ENCODE results near the gene TNFRSF1A. TPM values are rescaled to one million over a fixed set of nuclear protein-coding genes. Genes with fewer than 3 reads are reported as not detected.

TNFRSF1A gene
- total RNA-seq, 1 experiment from 2014 or later: 44.1 TPM

- no peak for TF ChIP-seq ZNF425 (CRISPR knock-in tag; conservative IDR thresholded peaks at IDR 0.05)
- TF ChIP-seq E2F1 (CRISPR knock-in tag; IDR thresholded peaks at IDR 0.05): no peak
- peak; percentile 64; the same call in 1 of the 2 replicates for TF ChIP-seq ARID4B (CRISPR knock-in tag; IDR thresholded peaks at IDR 0.05; ENCODE audit: borderline replicate concordance)
- TF ChIP-seq CTCF (IDR thresholded peaks at IDR 0.05): no peak
- TF ChIP-seq TEAD1 (CRISPR knock-in tag; IDR thresholded peaks at IDR 0.05): 0 out of 2 replicates have a peak, but pooled peaks have one; percentile 29
Measured at GRCh38 chr12:6374028-6374785, 32.3 kb upstream of the TNFRSF1A start (continued).

- DNase-seq (ENCODE audit: low spot score): no peak
Measured at GRCh38 chr12:6373022-6373787, 31.3 kb upstream of the TNFRSF1A start.

More at GRCh38 chr12:6373022-6373787, 31.3 kb upstream of the TNFRSF1A start:
- Mint-ChIP-seq H3K9me3 (no peaks in the 10 kb centered on the region), H3K36me3 (peaks cover 5% of the 10 kb centered on the region), H3K4me3 (peak overlapping the region; percentile 91), H3K27me3 (ENCODE audit: low read depth) (no peaks in the 10 kb centered on the region), H3K27ac (peak overlapping the region; percentile 95), H3K4me1 (peaks cover 86% of the 10 kb centered on the region)
- TF ChIP-seq NR2C2 (CRISPR knock-in tag; IDR thresholded peaks at IDR 0.05) (no peak), ZNF121 (CRISPR knock-in tag; IDR thresholded peaks at IDR 0.05) (no peak), GRHL2 (CRISPR knock-in tag; IDR thresholded peaks at IDR 0.05; ENCODE audit: insufficient replicate concordance, severe bottlenecking) (no peak), E2F4 (CRISPR knock-in tag; IDR thresholded peaks at IDR 0.05; ENCODE audit: borderline replicate concordance, low read depth) (no peak), NR3C1 (CRISPR knock-in tag; conservative IDR thresholded peaks at IDR 0.05; ENCODE audit: low read depth) (no peak), ATF1 (CRISPR knock-in tag; IDR thresholded peaks at IDR 0.05) (no peak), ELF4 (CRISPR knock-in tag; IDR thresholded peaks at IDR 0.05; ENCODE audit: low read depth) (no peak), ERG (CRISPR knock-in tag; IDR thresholded peaks at IDR 0.05) (no peak), ATF3 (CRISPR knock-in tag; conservative IDR thresholded peaks at IDR 0.05) (no peak), E2F1 (CRISPR knock-in tag; IDR thresholded peaks at IDR 0.05) (no peak), EMX1 (CRISPR knock-in tag; IDR thresholded peaks at IDR 0.05) (no peak)
- CTCF ChIA-PET: interaction anchor here (1.2 to 8.0 kb wide), 6 partner anchors 17 to 92 kb away, joined by 3 to 68 read pairs (median 18); no protein-coding TSS in a partner anchor
- ATAC-seq: no peak
- POLR2A ChIA-PET: interaction anchor here (0.6 to 5.1 kb wide), 10 partner anchors 9 to 161 kb away, joined by 3 to 48 read pairs (median 10); partner anchors contain the start of genes GAPDH, TNFRSF1A and VAMP1
